AG04449 (cell line): ENCODE results near the gene TTLL11.

Experiments
- CTCF ChIA-PET: fragments of 350-600 bp; formaldehyde crosslinking; extraction: SDS; loops from one replicate; lab custom pipeline; 2021; ENCODE audit warnings: antibody characterized with exemption; lab: Yijun Ruan, JAX
- POLR2A ChIA-PET: fragments of 400-600, 350-600 bp; formaldehyde crosslinking; extraction: SDS; loops from one replicate; lab custom pipeline; 2020; ENCODE audit warnings: antibody characterized with exemption, inconsistent platforms; lab: Yijun Ruan, JAX
- DNase-seq: peaks from one replicate; pipeline ENCODE4 v3.0.0-alpha.2; 2010; ENCODE audit warnings: low read depth, low spot score
- H3K4me3 ChIP-seq: 2 replicates; pipeline ENCODE4 v1.5.1; 2011; ENCODE audit warnings: low read depth, mild to moderate bottlenecking, control low read depth, low read length
- TF ChIP-seq, protein P1 (sequence below): IDR thresholded peaks from one replicate; pipeline ENCODE4 v1.5.1; 2011; ENCODE audit warnings: mild to moderate bottlenecking, moderate library complexity, low read length, control low read depth, inconsistent platforms; ENCODE audit not compliant: insufficient read depth; ENCODE audit errors: missing control alignments

TTLL11 gene

GRCh38 chr9:121776001-121776738 is 316.9 kb downstream of the TTLL11 start:
- DNase-seq = no peak
- H3K4me3 ChIP-seq = no peak overlapping the region
- POLR2A ChIA-PET = no interaction called here
- TF ChIP-seq, protein P1, sequence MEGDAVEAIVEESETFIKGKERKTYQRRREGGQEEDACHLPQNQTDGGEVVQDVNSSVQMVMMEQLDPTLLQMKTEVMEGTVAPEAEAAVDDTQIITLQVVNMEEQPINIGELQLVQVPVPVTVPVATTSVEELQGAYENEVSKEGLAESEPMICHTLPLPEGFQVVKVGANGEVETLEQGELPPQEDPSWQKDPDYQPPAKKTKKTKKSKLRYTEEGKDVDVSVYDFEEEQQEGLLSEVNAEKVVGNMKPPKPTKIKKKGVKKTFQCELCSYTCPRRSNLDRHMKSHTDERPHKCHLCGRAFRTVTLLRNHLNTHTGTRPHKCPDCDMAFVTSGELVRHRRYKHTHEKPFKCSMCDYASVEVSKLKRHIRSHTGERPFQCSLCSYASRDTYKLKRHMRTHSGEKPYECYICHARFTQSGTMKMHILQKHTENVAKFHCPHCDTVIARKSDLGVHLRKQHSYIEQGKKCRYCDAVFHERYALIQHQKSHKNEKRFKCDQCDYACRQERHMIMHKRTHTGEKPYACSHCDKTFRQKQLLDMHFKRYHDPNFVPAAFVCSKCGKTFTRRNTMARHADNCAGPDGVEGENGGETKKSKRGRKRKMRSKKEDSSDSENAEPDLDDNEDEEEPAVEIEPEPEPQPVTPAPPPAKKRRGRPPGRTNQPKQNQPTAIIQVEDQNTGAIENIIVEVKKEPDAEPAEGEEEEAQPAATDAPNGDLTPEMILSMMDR = no peak
- CTCF ChIA-PET = interaction anchor here (1.1 to 1.9 kb wide), 2 partner anchors 42 to 230 kb away, joined by 3 to 4 read pairs; no protein-coding TSS in a partner anchor

- DNase-seq = no peak
- TF ChIP-seq, protein P1 = no peak
- no peak overlapping the region for H3K4me3 ChIP-seq
- CTCF ChIA-PET = interaction anchor here (1.9 kb wide), 1 partner anchor 229 kb away, joined by 4 read pairs; no protein-coding TSS in a partner anchor
- POLR2A ChIA-PET = no interaction called here
Observed at GRCh38 chr9:121774715-121775613, 318.1 kb downstream of the TTLL11 start.

DNA sequence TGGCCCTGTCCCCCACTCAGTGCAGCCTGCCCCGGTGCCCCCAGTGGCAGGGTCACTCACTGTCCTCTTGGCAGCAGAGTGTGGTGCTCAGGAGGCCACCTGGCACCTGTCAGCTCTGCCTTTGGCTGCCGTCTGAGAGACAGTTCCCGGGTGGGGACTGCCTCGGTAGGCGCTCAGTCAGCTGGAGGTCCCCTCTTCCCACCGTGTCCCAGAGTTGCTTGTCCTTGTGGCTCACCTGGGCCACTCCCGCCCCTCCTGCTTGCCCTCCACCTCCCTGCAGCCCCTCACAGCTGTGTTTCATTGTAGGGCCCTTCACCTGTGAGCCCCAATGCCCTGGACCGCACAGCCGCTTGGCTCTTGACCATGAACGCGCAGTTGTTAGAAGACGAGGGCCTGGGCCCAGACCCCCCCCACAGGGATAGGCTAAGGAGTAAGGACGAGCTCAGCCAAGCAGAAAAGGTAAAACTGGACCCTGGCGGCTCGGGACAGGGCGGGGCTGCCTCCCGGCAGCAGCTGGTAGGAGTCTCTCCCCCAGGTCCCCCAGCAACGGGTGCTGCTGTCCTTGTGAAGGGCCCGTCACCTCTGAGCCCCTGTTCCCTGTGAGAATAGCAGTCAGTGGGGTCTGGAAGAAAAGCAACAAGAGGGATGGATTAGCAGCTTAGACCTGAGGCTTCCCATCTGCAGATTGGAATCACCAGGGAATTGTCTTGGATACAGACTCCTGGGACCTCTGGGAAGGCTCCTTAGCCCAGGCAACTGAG is 319.0 kb downstream of the TTLL11 start:
- POLR2A ChIA-PET = no interaction called here

DNA sequence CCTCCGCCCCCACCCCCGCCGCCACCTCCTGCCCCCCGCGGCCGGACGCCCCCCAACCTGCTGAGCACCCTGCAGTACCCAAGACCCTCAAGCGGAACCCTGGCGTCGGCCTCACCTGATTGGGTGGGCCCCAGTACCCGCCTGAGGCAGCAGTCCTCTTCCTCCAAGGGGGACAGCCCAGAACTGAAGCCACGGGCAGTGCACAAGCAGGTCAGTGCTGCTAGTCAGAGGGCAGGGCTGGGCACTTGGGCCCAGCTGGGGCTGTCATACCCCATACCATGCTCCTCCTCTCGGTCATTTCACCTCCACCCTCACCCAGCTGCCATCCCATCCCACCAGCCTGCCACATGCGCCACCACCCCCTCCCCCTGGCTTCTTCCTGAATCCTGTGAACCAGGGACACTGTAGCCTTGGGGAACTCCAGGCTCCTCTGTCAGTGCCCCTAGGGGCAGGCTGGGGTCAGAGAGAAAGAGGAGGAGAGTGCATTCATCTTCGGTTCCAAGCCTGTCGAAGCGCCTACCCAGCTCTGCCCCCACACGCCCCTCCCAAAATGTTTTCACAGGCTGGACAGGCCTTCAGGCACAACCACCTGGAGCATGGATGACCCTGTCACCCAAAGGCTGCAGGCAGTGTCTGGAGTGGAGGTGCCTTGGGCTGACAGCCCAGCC is 319.7 kb downstream of the TTLL11 start:
- ChIA-PET CTCF (no interaction called here), POLR2A (no interaction called here)
- TF ChIP-seq, protein P1 = no peak
- no peak for DNase-seq
- H3K4me3 ChIP-seq = no peak overlapping the region

More for the DNA sequence above, 319.0 kb downstream of the TTLL11 start:
- DNase-seq = no peak
- TF ChIP-seq, protein P1 = no peak
- no peak overlapping the region for H3K4me3 ChIP-seq
- CTCF ChIA-PET = no interaction called here

GRCh38 chr9:121772600-121773285 is 320.4 kb downstream of the TTLL11 start:
- no peak overlapping the region for H3K4me3 ChIP-seq
- no peak for DNase-seq
- TF ChIP-seq, protein P1 = no peak
- ChIA-PET POLR2A (no interaction called here), CTCF (no interaction called here)
